ENCODE results near the gene SIGLEC5.

Gene SIGLEC5

GRCh38 chr19:51598159-51598915 lies 31.9 kb downstream of the SIGLEC5 start:
- no peaks in the 10 kb centered on the region for H3K27me3 ChIP-seq (ENCODE audit: control insufficient read depth, insufficient read depth, low read length)
- H3K27ac ChIP-seq (ENCODE audit: low read depth, low read length) = no peak overlapping the region
- peaks cover 13% of the 10 kb centered on the region for H3K9me3 ChIP-seq (ENCODE audit: control insufficient read depth, insufficient read depth, low read length)
- peaks cover 7% of the 10 kb centered on the region; the same call in 1 of the 2 replicates for H3K4me1 ChIP-seq (ENCODE audit: control insufficient read depth, insufficient read depth, low read length)
- no peak overlapping the region for H3K9ac ChIP-seq (ENCODE audit: low read depth, low read length)
- H3K36me3 ChIP-seq (ENCODE audit: control insufficient read depth, insufficient read depth, low read length) = no peaks in the 10 kb centered on the region
- H3K4me3 ChIP-seq (ENCODE audit: low read depth, low read length) = no peak overlapping the region

GRCh38 chr19:51595190-51596175 lies 34.7 kb downstream of the SIGLEC5 start:
- Histone ChIP-seq H3K4me1 (ENCODE audit: control insufficient read depth, insufficient read depth, low read length) (peaks cover 7% of the 10 kb centered on the region; the same call in 1 of the 2 replicates), H3K9me3 (ENCODE audit: control insufficient read depth, insufficient read depth, low read length) (peaks cover 5% of the 10 kb centered on the region), H3K36me3 (ENCODE audit: control insufficient read depth, insufficient read depth, low read length) (no peaks in the 10 kb centered on the region), H3K4me3 (ENCODE audit: low read depth, low read length) (peak overlapping the region; percentile 78), H3K27ac (ENCODE audit: low read depth, low read length) (no peak overlapping the region), H3K27me3 (ENCODE audit: control insufficient read depth, insufficient read depth, low read length) (no peaks in the 10 kb centered on the region), H3K9ac (ENCODE audit: low read depth, low read length) (no peak overlapping the region)

- no peaks in the 10 kb centered on the region for H3K36me3 ChIP-seq (ENCODE audit: control insufficient read depth, insufficient read depth, low read length)
- peaks cover 7% of the 10 kb centered on the region; the same call in 1 of the 2 replicates for H3K4me1 ChIP-seq (ENCODE audit: control insufficient read depth, insufficient read depth, low read length)
- H3K27ac ChIP-seq (ENCODE audit: low read depth, low read length) = no peak overlapping the region
- H3K27me3 ChIP-seq (ENCODE audit: control insufficient read depth, insufficient read depth, low read length) = no peaks in the 10 kb centered on the region
- H3K9ac ChIP-seq (ENCODE audit: low read depth, low read length) = peak overlapping the region; percentile 52; the same call in 1 of the 2 replicates
- H3K9me3 ChIP-seq (ENCODE audit: control insufficient read depth, insufficient read depth, low read length) = peaks cover 5% of the 10 kb centered on the region
- peak overlapping the region; percentile 78 for H3K4me3 ChIP-seq (ENCODE audit: low read depth, low read length)
Measured at GRCh38 chr19:51594774-51595109, 35.5 kb downstream of the SIGLEC5 start.

GRCh38 chr19:51593969-51594773 lies 36.0 kb downstream of the SIGLEC5 start:
- Histone ChIP-seq H3K27ac (ENCODE audit: low read depth, low read length) (no peak overlapping the region), H3K4me3 (ENCODE audit: low read depth, low read length) (peak overlapping the region; percentile 78), H3K4me1 (ENCODE audit: control insufficient read depth, insufficient read depth, low read length) (peaks cover 7% of the 10 kb centered on the region; the same call in 1 of the 2 replicates), H3K9me3 (ENCODE audit: control insufficient read depth, insufficient read depth, low read length) (peaks cover 5% of the 10 kb centered on the region), H3K27me3 (ENCODE audit: control insufficient read depth, insufficient read depth, low read length) (no peaks in the 10 kb centered on the region), H3K9ac (ENCODE audit: low read depth, low read length) (peak overlapping the region; percentile 52; the same call in 1 of the 2 replicates), H3K36me3 (ENCODE audit: control insufficient read depth, insufficient read depth, low read length) (no peaks in the 10 kb centered on the region)

- Histone ChIP-seq H3K36me3 (ENCODE audit: control insufficient read depth, insufficient read depth, low read length) (peaks cover 3% of the 10 kb centered on the region; the same call in 1 of the 2 replicates), H3K4me3 (ENCODE audit: low read depth, low read length) (peak overlapping the region; percentile 78), H3K27ac (ENCODE audit: low read depth, low read length) (no peak overlapping the region), H3K9me3 (ENCODE audit: control insufficient read depth, insufficient read depth, low read length) (peaks cover 3% of the 10 kb centered on the region; the same call in 1 of the 2 replicates), H3K9ac (ENCODE audit: low read depth, low read length) (no peak overlapping the region), H3K27me3 (ENCODE audit: control insufficient read depth, insufficient read depth, low read length) (no peaks in the 10 kb centered on the region), H3K4me1 (ENCODE audit: control insufficient read depth, insufficient read depth, low read length) (peaks cover 7% of the 10 kb centered on the region; the same call in 1 of the 2 replicates)
Measured at GRCh38 chr19:51593138-51593890, 36.9 kb downstream of the SIGLEC5 start.

GRCh38 chr19:51592521-51592920 lies 37.7 kb downstream of the SIGLEC5 start:
- Histone ChIP-seq H3K4me1 (ENCODE audit: control insufficient read depth, insufficient read depth, low read length) (peaks cover 7% of the 10 kb centered on the region; the same call in 1 of the 2 replicates), H3K4me3 (ENCODE audit: low read depth, low read length) (no peak overlapping the region), H3K27ac (ENCODE audit: low read depth, low read length) (no peak overlapping the region), H3K27me3 (ENCODE audit: control insufficient read depth, insufficient read depth, low read length) (no peaks in the 10 kb centered on the region), H3K36me3 (ENCODE audit: control insufficient read depth, insufficient read depth, low read length) (peaks cover 10% of the 10 kb centered on the region), H3K9me3 (ENCODE audit: control insufficient read depth, insufficient read depth, low read length) (peaks cover 11% of the 10 kb centered on the region), H3K9ac (ENCODE audit: low read depth, low read length) (no peak overlapping the region)

- H3K9me3 ChIP-seq (ENCODE audit: control insufficient read depth, insufficient read depth, low read length) = peaks cover 32% of the 10 kb centered on the region
- H3K27me3 ChIP-seq (ENCODE audit: control insufficient read depth, insufficient read depth, low read length) = no peaks in the 10 kb centered on the region
Measured at GRCh38 chr19:51590441-51590840, 39.8 kb downstream of the SIGLEC5 start.

GRCh38 chr19:51589511-51589910 lies 40.7 kb downstream of the SIGLEC5 start:
- no peak overlapping the region for H3K4me3 ChIP-seq (ENCODE audit: low read depth, low read length)
- H3K36me3 ChIP-seq (ENCODE audit: control insufficient read depth, insufficient read depth, low read length) = peaks cover 35% of the 10 kb centered on the region
- no peak overlapping the region for H3K27ac ChIP-seq (ENCODE audit: low read depth, low read length)
- H3K9me3 ChIP-seq (ENCODE audit: control insufficient read depth, insufficient read depth, low read length) = peaks cover 40% of the 10 kb centered on the region
- H3K4me1 ChIP-seq (ENCODE audit: control insufficient read depth, insufficient read depth, low read length) = peaks cover 2% of the 10 kb centered on the region; the same call in 1 of the 2 replicates
- no peaks in the 10 kb centered on the region for H3K27me3 ChIP-seq (ENCODE audit: control insufficient read depth, insufficient read depth, low read length)
- no peak overlapping the region for H3K9ac ChIP-seq (ENCODE audit: low read depth, low read length)

More at GRCh38 chr19:51590441-51590840, 39.8 kb downstream of the SIGLEC5 start:
- H3K27ac ChIP-seq (ENCODE audit: low read depth, low read length) = no peak overlapping the region
- H3K36me3 ChIP-seq (ENCODE audit: control insufficient read depth, insufficient read depth, low read length) = peaks cover 27% of the 10 kb centered on the region
- H3K4me3 ChIP-seq (ENCODE audit: low read depth, low read length) = no peak overlapping the region
- no peak overlapping the region for H3K9ac ChIP-seq (ENCODE audit: low read depth, low read length)
- H3K4me1 ChIP-seq (ENCODE audit: control insufficient read depth, insufficient read depth, low read length) = peaks cover 7% of the 10 kb centered on the region; the same call in 1 of the 2 replicates

GRCh38 chr19:51587264-51588191 lies 42.7 kb downstream of the SIGLEC5 start:
- peaks cover 52% of the 10 kb centered on the region for H3K36me3 ChIP-seq (ENCODE audit: control insufficient read depth, insufficient read depth, low read length)
- no peak overlapping the region for H3K4me3 ChIP-seq (ENCODE audit: low read depth, low read length)
- no peaks in the 10 kb centered on the region for H3K4me1 ChIP-seq (ENCODE audit: control insufficient read depth, insufficient read depth, low read length)
- H3K9ac ChIP-seq (ENCODE audit: low read depth, low read length) = no peak overlapping the region
- peaks cover 48% of the 10 kb centered on the region for H3K9me3 ChIP-seq (ENCODE audit: control insufficient read depth, insufficient read depth, low read length)
- H3K27me3 ChIP-seq (ENCODE audit: control insufficient read depth, insufficient read depth, low read length) = no peaks in the 10 kb centered on the region
- H3K27ac ChIP-seq (ENCODE audit: low read depth, low read length) = no peak overlapping the region

Measured in HUES48 (cell line).